WTC11 (cell line): ENCODE data around the gene RFWD3. TPM values are rescaled to one million over a fixed set of nuclear protein-coding genes. Genes with fewer than 3 reads are reported as not detected.

Source experiments
- ATAC-seq: fragments of 200-7000 bp; cut with Tn5 transposase; 2 replicates; pipeline ENCODE4 v1.10.0; 2021; ENCODE audit warnings: mild to moderate bottlenecking, moderate library complexity
- CTCF ChIA-PET: fragments of 300-600 bp; sonication (Branson Sonifier 250); formaldehyde crosslinking; loops from one replicate; lab custom pipeline; 2021; ENCODE audit warnings: antibody characterized with exemption; lab: Charles Lee
- POLR2A ChIA-PET: fragments of 350-600 bp; sonication (Branson Sonifier 250); formaldehyde crosslinking; loops from one replicate; lab custom pipeline; 2021; ENCODE audit warnings: antibody characterized with exemption; lab: Charles Lee
- DNase-seq: peaks from one replicate; pipeline ENCODE4 v3.0.0; 2021; ENCODE audit warnings: low spot score
- H3K27ac Mint-ChIP-seq: 2 replicates; pipeline ENCODE4 v1.8.0; 2021; ENCODE audit warnings: mixed read lengths
- H3K27me3 Mint-ChIP-seq: 2 replicates; pipeline ENCODE4 v1.8.0; 2021; ENCODE audit warnings: low read depth, mild to moderate bottlenecking, moderate library complexity, mixed read lengths
- H3K36me3 Mint-ChIP-seq: 2 replicates; pipeline ENCODE4 v1.8.0; 2021; ENCODE audit warnings: mixed read lengths
- H3K4me1 Mint-ChIP-seq: 2 replicates; pipeline ENCODE4 v1.8.0; 2022; ENCODE audit warnings: mixed read lengths
- H3K4me3 Mint-ChIP-seq: 2 replicates; pipeline ENCODE4 v1.8.0; 2021; ENCODE audit warnings: mild to moderate bottlenecking, moderate library complexity, mixed read lengths
- H3K9me3 Mint-ChIP-seq: 2 replicates; pipeline ENCODE4 v1.8.0; 2021; ENCODE audit warnings: mixed read lengths
- AR ChIP-seq: fragments of 250-450 bp; sonication (Bioruptor Pico); IDR thresholded peaks from 2 replicates; pipeline ENCODE4 v1.9.0; 2021; ENCODE audit warnings: mild to moderate bottlenecking
- ATF3 ChIP-seq: sonication (generic); formaldehyde crosslinking; conservative IDR thresholded peaks from 2 replicates; pipeline ENCODE4 v1.8.1; 2022; ENCODE audit warnings: mild to moderate bottlenecking, missing genetic modification reagents
- ERG ChIP-seq: fragments of 250-450 bp; sonication (Bioruptor Pico); IDR thresholded peaks from 2 replicates; pipeline ENCODE4 v1.8.0; 2021; ENCODE audit warnings: mild to moderate bottlenecking
- FOXP1 ChIP-seq: sonication (generic); formaldehyde crosslinking; IDR thresholded peaks from 2 replicates; pipeline ENCODE4 v1.8.0; 2022; ENCODE audit warnings: missing genetic modification reagents, mild to moderate bottlenecking, moderate library complexity, borderline replicate concordance
- GRHL2 ChIP-seq: fragments of 250-450 bp; sonication (Bioruptor Pico); IDR thresholded peaks from 2 replicates; pipeline ENCODE4 v1.8.0; 2022; ENCODE audit warnings: mild to moderate bottlenecking, moderate library complexity; ENCODE audit not compliant: insufficient replicate concordance, severe bottlenecking
- HMGA2 ChIP-seq: fragments of 250-450 bp; sonication (Bioruptor Pico); IDR thresholded peaks from 2 replicates; pipeline ENCODE4 v1.4.0; 2021; ENCODE audit warnings: mild to moderate bottlenecking, moderate library complexity
- IRF2 ChIP-seq: sonication (generic); formaldehyde crosslinking; IDR thresholded peaks from 2 replicates; pipeline ENCODE4 v1.8.0; 2022; ENCODE audit warnings: low read depth, missing genetic modification reagents, borderline replicate concordance
- MYBL2 ChIP-seq: sonication (generic); formaldehyde crosslinking; IDR thresholded peaks from 2 replicates; pipeline ENCODE4 v1.8.1; 2023; ENCODE audit warnings: mild to moderate bottlenecking, moderate library complexity, missing genetic modification reagents
- PRDM15 ChIP-seq: sonication (generic); formaldehyde crosslinking; IDR thresholded peaks from 2 replicates; pipeline ENCODE4 v1.8.0; 2022; ENCODE audit warnings: missing genetic modification reagents
- PREB ChIP-seq: sonication (generic); formaldehyde crosslinking; IDR thresholded peaks from 2 replicates; pipeline ENCODE4 v1.8.1; 2022; ENCODE audit warnings: mild to moderate bottlenecking, missing genetic modification reagents, moderate library complexity, borderline replicate concordance
- SMAD3 ChIP-seq: sonication (generic); formaldehyde crosslinking; IDR thresholded peaks from 2 replicates; pipeline ENCODE4 v1.8.0; 2022; ENCODE audit warnings: missing genetic modification reagents, mild to moderate bottlenecking, borderline replicate concordance
- TP53 ChIP-seq: sonication (generic); formaldehyde crosslinking; IDR thresholded peaks from 2 replicates; pipeline ENCODE4 v1.8.1; 2023; ENCODE audit warnings: mild to moderate bottlenecking, missing genetic modification reagents
- ZNF121 ChIP-seq: sonication (generic); formaldehyde crosslinking; IDR thresholded peaks from 2 replicates; pipeline ENCODE4 v1.8.0; 2023; ENCODE audit warnings: missing genetic modification reagents
- ZNF425 ChIP-seq: fragments of 250-450 bp; sonication (Bioruptor Pico); conservative IDR thresholded peaks from 2 replicates; pipeline ENCODE4 v1.9.0; 2021; ENCODE audit warnings: mild to moderate bottlenecking
- ZSCAN18 ChIP-seq: fragments of 250-450 bp; sonication (Bioruptor Pico); IDR thresholded peaks from 2 replicates; pipeline ENCODE4 v2.1.2; 2022; ENCODE audit warnings: mild to moderate bottlenecking, moderate library complexity
- total RNA-seq: library from RNA; stranded (reverse); gene quantifications from 3 replicates; pipeline ENCODE4 v1.2.3, GENCODE V29; 2021

Gene RFWD3
- total RNA-seq, 1 experiment from 2014 or later: 109 TPM

- H3K4me3 Mint-ChIP-seq: no peak overlapping the region
- H3K36me3 Mint-ChIP-seq: peaks cover 92% of the 10 kb centered on the region
- ATAC-seq: no peak
- DNase-seq: no peak
- H3K9me3 Mint-ChIP-seq: no peaks in the 10 kb centered on the region
- ChIA-PET CTCF (no interaction called here), POLR2A (no interaction called here)
- peaks cover 16% of the 10 kb centered on the region for H3K4me1 Mint-ChIP-seq
- no peaks in the 10 kb centered on the region for H3K27me3 Mint-ChIP-seq
- H3K27ac Mint-ChIP-seq: 0 out of 2 replicates have a peak overlapping the region, but pooled peaks have one; percentile 33
- TF ChIP-seq ZNF425 (CRISPR knock-in tag) (no peak), MYBL2 (CRISPR knock-in tag) (no peak), FOXP1 (CRISPR knock-in tag) (no peak), PREB (CRISPR knock-in tag) (no peak), ATF3 (CRISPR knock-in tag) (no peak), ZSCAN18 (CRISPR knock-in tag) (no peak), SMAD3 (no peak)
Measured at GRCh38 chr16:74625500-74626350, 41.0 kb downstream of the RFWD3 start.

GRCh38 chr16:74623839-74624235 is 42.8 kb downstream of the RFWD3 start:
- ChIA-PET POLR2A (no interaction called here), CTCF (no interaction called here)
- Mint-ChIP-seq H3K9me3 (no peaks in the 10 kb centered on the region), H3K4me3 (no peak overlapping the region), H3K4me1 (peaks cover 16% of the 10 kb centered on the region), H3K27me3 (no peaks in the 10 kb centered on the region), H3K36me3 (peaks cover 81% of the 10 kb centered on the region), H3K27ac (peak overlapping the region; percentile 42; the same call in 1 of the 2 replicates)
- ATAC-seq (no peak), DNase-seq (no peak)
- TF ChIP-seq PRDM15 (no peak), HMGA2 (CRISPR knock-in tag) (no peak)

- ChIA-PET POLR2A (no interaction called here), CTCF (interaction anchor here (0.9 to 1.3 kb wide), 2 partner anchors 16 to 20 kb away, joined by 3 to 4 read pairs; partner anchors contain the start of gene GLG1)
- Mint-ChIP-seq H3K27ac (peak overlapping the region; percentile 92), H3K4me3 (no peak overlapping the region), H3K9me3 (no peaks in the 10 kb centered on the region), H3K36me3 (peaks cover 76% of the 10 kb centered on the region), H3K4me1 (peaks cover 16% of the 10 kb centered on the region), H3K27me3 (no peaks in the 10 kb centered on the region)
- ATAC-seq: peak; percentile 57
- DNase-seq: no peak
- TF ChIP-seq ERG (CRISPR knock-in tag): no peak
- TF ChIP-seq GRHL2 (CRISPR knock-in tag): no peak
- no peak for TF ChIP-seq AR (CRISPR knock-in tag)
- no peak for TF ChIP-seq ZNF121
- no peak for TF ChIP-seq IRF2 (CRISPR knock-in tag)
- TF ChIP-seq TP53 (CRISPR knock-in tag): no peak
Measured at GRCh38 chr16:74623214-74623838, 43.4 kb downstream of the RFWD3 start.
